GM18511 (cell line): ENCODE results near the gene MEIS1.

ENCODE experiments used
- ATAC-seq: cut with Tn5 transposase; IDR thresholded peaks from one replicate; pipeline ENCODE4 v1.9.1; 2021; ENCODE audit warnings: mild to moderate bottlenecking, moderate library complexity; ENCODE audit not compliant: unreplicated experiment

The MEIS1 gene

DNA sequence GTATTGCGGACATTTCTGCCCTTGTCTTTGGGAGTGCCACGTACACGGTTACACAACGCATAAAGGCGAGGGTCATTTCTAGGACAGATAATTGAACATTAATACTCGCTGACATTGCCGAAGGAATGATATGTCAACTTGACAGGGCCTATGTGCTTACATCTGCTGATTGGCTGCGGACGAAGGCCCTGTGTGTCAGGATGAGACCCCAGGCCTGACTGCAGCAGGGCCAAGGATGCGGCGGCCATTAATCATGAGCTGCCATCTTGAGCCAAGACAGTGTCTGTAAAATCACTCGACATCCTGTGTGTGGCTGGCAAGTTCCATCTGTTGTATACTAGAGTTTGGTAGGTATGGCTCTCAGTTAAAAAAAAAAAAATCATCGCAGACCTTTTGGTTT is 96.6 kb downstream of the MEIS1 start:
- ATAC-seq = no peak

DNA sequence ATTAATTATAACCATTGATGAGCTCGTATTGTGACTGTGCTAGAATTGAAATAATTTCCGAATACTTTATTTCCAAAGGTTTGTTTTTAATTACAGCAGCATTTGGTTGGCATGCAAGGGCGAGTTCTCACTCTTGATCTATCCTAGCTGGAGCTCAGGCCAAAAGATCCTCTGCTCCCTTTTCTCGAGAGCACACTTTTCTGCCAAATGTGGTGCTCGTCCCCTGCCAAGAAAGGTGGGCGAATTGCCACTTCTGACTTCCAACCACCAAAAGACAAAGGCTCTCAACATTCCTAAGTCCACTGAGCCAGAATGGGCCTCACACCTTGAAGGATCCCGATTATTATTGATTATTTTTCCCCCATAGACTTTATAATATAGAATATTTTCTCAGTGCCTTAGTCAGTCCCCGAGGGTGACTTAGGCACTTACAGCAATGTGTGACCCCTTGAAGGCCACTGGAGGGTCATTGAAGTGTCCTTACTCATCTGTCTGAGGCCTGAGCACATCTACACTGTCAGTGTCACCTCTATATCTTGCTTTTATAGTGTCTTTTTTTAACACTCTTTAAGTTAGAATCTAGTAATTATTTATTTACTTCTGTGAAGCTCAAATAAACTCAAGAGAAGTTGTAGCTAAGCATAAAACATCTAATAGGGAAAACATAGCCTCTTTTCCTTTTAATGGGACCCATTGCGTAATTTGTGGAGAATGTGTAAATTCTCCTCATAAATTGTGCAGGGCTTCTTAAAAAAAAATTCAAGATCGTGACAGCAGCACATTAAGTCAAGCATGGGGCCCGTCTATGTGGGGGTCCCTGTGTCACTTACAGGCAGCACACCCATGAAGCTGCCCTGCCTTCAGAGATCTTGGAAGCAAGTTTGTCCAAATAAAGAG is 98.3 kb downstream of the MEIS1 start:
- ATAC-seq = no peak

DNA sequence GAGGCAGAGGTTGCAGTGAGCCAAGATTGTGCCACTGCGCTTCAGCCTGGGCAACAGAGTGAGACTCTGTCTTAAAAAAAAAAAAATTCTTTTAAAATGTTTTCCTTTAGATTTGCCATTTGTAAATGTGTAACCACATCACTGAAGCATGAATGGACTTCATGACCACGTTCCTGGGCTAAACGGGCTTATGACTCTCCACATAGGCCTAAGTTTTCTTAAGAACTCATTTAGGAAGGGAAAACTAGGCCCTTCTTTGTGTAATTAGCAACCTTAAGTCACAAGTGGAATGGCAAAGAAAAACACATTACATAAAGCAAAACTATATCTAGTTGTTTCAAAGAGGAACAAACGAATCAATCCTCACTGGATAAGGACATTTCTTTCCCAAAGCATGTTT is 99.5 kb downstream of the MEIS1 start:
- ATAC-seq = no peak

DNA sequence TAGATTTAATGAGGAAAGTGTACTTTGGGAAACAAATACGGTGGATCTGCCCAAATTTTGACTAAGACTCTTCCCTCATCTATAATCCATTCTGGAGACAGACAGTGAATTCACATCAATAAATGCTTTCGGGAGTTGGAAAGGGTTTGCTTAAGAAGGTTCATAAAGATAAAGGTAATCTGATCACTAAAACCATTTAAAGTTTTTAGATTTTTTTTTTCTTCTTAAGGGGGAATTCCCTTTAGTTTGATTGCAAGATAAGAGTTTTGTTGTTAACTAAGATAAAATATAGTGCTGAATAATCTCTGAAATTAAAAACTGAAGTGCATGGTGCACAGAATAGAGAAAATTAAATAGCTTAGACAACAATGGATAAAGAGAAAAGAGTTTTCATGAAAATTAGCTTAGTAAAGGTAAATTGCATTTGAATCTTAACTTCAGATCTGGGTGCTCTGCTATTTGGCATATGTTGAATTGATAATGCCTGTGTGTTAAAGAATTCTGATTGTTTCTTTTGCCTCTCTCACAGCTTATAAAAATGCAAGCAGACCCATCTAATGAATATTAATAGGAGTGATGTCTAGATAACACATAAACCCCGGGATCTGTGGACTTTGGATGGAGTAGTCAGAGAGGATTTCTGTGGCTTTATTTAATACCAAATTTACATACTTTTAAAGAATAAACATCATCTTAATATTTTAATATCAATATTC is 100.8 kb downstream of the MEIS1 start:
- ATAC-seq = no peak

DNA sequence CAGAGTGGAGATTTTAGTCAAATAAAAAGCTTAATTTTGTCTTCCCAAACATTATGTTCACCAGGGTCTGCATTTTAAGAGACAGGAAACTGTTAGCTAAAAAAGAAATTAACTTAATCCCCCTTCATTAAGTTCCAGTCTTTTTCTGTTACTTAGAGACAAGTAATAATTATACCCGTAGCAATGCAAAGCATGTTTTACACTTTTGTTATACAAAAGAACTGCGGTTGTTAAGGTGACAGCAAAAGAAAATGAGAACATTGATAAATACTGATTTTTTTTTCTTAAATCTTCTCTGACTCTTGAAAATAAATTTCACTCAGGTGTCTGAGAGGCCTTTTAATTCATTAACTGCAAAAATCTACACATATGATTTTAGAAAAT is 101.4 kb downstream of the MEIS1 start:
- no peak for ATAC-seq

DNA sequence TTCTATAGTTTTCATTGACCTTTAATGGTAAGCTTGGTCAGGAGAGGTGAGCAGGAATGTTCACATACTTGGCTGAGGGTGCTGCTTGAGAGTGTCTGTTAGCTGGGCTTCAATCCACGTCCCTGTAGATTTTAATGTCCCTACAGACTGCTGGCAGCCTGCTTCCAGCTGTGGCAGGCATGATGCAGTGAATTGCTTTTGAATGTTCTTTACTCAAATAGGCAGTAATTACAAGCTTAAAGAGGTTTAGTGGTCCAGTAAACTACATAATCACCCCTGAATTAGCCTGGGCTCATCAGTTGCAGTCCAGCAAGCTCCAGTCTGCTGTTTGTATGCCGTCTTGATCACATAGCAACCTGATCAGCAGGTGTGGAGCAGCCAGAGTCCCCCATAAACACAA is 102.1 kb downstream of the MEIS1 start:
- ATAC-seq = no peak

DNA sequence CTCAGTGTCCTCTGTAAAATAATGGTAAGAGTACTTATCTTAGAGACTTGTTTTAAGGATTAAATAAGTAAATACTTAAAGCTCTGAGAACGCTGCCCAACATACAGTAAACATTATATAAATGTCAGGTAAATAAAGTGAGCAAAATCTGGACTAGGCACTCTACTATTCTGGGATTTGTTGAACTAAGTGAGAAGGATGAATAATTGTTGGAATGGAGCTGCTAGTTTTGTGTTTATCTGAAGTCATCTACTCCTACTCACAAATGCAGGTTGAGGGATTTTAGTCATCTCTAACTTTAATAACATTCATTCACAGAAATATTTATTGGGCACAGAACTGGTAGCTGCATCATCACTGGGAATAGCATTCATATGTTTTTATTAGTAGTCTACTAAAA is 103.4 kb downstream of the MEIS1 start:
- ATAC-seq = no peak

DNA sequence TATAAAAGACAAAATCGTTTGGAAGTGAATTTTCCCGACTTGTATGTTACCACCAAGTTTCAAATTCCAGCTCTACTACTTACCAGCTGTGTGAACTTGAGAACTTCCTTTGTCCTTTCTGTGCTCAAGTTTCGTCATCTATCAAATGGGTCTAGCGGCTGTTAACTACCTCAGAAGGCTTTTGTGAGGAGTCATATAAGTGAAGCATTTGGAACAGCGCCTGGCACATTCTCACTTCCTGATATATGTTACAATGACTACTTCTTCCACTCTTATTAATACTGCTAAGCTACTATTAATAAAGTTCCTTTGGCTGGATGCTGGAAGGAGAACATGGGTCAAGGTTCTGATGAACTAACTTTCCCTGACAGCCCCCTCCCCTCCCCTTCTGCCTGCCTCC is 104.5 kb downstream of the MEIS1 start:
- no peak for ATAC-seq

DNA sequence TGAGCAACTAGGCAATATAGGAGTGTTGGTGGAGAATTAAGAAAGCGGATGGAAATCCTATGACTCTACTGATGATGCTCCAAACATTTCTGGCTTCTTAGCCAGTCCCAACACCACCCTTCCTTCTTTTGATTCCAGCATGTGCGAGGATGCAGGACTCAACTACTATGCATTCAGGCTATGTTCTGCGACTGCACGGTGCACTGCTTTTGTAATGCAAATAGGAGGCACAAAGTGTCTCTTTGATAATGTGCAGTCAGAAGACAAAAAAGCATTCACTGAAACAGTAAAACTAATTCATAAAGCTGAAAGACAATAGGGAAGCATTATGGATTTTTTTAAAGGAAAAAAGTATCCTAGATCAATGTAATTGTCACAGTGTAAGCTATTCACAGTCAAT is 106.7 kb downstream of the MEIS1 start:
- no peak for ATAC-seq

DNA sequence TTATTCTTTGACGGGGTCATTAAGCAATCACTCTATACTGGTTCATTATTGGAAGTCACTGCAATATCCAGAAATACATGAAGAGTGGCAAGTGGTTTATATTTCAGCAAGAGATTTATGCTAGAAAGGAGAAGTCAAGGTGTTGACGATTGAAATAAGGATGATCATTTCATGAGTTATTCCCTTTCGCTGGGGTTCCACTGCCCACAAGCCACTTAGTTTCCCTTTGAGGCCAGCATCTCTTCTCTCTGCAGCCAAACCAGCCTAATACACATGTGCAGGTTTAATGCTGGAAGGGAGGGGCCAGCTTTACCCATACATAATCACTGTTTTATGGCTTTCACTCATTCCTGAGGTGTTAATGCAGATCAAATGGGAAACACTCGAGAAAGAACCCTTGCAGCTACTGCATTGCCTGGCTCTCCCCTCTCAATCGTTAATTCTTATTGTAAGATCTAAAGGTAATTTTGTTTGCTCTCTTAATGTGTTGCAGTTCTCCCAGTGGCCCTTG is 108.4 kb downstream of the MEIS1 start:
- ATAC-seq = no peak

DNA sequence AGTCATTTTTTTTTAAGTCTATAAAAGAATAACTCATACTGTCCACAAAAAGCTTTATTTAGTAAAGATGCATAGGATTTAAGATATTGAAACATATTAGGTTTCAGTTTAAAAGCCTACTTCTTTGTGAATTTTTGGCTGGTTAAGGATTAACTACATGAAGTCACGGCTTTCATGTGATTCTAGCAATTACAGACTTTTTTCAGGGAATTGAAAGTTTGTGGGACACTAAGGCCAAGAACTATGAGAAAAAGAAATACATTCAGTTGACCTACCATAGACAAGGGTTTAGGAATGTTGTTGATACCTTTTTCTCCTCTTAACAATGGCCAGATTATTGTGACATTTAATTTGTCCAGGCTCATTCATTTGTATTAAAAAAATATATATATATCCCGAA is 109.3 kb downstream of the MEIS1 start:
- no peak for ATAC-seq

DNA sequence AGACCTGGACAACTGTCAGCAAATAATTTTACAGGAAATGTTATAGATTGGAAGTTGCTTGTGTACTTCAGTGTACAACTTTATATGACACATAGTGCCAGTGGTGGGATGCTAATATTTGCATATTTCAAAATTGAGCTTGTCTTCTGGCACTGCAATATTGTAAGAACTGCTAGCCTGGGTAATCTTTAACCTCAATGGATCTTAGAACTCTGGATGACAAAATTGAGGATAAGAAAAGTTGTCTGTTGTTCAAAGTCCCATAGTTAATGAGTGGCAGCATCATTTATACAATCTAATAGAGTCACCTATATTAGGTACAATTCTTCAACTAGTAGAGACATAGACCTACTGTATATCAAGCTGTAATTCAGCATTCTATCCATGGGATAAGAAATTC is 110.3 kb downstream of the MEIS1 start:
- ATAC-seq = no peak

DNA sequence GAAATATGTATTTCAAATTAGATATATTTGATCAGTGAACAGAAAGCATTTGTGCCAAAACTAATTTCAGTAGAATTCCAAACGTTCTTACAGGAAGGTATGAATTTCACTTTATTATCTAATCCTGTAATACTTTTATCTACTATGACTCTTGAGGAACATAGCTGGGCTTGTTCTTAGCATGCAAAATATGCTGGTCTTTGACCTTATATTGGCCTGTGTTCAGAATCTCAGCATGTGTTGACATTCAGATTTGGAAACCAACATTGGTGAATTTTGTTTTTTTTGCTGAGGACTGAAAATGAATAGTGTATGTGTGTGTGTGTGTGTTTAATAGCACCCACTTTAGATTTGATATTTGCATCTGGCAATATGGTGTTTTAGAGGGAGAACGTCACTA is 112.2 kb downstream of the MEIS1 start:
- no peak for ATAC-seq

DNA sequence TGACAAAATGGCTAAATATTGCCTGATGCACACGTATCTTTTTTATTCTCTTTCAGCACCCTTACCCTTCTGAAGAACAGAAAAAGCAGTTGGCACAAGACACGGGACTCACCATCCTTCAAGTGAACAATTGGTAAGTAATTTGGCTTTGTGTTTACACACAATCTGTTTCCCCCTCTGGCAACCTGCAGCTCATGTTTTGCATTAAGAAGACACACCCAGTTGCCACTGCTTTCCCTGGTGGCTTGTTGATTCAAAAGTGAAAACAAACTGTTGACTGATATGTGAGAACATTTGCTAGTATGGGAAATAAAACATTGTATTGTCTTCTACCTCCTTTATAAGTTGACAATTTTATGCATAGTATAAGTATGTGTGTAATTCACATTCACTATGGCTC is 113.0 kb downstream of the MEIS1 start:
- no peak for ATAC-seq

DNA sequence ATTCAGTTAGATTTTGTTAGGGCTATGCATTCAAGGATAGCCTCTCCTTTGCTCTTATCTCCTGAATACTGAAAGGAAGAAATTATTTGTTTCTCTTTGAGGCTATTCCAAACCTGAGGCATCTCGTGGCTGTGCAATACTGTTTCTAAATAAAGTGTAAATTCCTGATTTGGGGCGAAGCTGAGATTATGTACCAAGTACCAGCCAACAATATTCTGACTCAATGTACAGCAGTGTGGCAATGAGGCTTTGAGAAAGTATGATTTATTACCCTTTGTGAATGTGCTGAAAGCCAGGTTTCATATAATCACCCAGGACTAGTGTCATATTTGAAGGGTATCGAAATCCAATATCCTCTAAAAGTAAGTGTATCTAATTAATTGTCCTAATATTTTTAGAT is 113.5 kb downstream of the MEIS1 start:
- ATAC-seq = no peak

DNA sequence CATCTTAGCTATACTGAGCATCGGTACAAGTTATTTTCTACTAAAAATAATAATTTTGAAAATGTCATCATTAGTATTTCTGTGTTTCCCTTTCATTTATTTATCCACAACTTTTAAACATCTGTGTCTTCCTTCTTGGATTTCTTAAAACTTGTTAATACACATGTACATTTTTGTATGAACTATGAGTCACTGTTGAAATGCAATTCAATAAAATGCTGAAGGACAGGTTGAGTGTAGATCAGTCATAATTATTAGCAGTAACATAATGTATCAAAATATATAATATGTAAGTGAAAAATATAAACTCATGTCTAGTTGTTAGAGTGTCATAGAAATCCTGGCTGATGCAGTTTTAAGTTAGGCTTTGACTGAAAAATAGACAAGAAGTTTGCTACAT is 115.9 kb downstream of the MEIS1 start:
- no peak for ATAC-seq

DNA sequence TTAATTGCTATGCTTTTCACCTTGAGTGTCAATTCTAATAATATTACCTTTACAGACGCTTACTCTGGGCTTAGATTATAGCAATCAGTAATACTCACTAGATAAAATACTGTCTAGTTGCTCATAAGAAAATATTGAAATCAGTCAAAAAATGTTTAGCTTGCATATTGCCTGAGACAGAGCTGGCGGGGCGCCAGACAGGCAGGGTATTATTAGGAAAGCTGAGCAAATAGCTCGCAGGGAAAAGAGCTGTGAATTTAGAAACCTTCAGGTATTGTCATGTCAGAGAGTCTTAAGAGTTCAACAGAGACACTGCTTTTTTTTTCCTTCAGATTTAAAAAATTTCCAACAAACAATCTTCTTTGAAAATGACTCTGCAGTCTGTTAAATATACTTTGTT is 118.4 kb downstream of the MEIS1 start:
- no peak for ATAC-seq

DNA sequence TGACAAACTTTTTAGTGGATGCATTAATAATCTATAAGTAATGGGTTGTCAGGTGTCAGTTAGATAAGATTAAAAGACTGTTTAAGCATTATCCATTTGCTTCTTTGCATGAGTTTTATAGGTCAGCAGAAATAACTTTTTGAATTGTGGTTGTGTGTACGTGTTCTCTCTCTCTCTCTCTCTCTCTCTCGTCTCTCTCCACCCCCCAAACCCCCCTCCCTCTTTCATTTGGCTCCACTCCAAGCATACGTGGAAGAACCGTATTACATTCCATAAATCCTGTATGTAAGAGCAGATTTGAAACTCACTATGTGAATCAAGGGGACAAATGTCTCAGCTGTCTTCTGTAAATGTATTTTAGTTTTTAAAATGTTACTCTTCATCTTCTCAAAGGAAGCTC is 120.2 kb downstream of the MEIS1 start:
- ATAC-seq = no peak

DNA sequence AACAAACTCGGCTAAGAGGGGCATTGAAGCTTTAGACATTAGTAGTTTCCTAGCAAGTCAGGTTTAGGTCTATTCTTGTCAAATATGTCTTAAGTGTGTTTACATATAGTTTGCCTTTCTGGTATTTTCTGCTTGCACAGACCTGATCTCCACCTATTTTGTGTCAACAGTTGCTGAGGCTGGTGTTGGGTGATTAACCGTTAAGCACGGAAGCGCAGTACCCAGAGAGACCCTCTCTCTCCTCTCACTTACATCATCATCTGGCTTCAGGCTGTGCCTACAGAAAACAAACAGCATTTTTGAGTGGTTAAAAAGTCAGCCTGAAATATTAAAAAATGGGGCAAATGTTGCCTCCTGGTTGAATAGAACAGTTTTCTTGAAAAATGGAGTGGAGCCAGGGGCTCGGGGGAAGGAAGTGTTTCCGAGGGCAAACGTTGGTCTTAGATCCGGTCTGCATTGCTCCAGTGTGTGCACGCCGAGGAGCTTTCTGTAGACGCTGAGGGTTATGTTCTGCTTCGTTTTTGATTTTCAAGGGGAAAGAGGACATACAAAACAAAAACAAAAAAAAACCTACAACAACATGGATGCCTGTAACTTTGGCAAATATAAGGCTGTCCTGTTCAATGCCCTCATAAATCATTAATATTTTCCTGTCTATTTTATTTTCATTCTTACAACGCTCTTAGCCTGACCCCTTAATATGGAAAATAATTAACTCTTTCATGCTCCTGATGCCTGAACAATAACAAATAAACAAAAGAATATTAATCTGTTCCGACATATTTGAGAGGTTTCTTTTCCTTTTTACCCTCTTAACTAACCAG is 120.8 kb downstream of the MEIS1 start:
- no peak for ATAC-seq

DNA sequence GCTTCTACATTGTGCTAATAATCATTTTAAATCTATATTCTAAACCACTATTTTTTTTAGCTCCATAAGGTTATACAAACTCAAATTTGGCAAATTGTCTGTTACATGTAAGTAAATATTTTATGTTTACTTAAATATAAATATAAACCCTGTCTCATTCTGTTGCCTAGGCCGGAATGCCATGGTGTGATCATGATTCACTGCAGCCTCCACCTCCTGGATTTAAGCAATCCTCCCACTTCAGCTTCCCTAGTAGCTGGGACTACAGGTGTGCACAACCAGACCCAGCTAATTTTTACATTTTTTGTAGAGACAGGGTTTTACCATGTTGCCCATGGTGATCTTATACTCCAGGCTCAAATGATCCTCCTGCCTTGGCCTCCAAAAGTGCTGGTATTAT is 124.7 kb downstream of the MEIS1 start:
- no peak for ATAC-seq

DNA sequence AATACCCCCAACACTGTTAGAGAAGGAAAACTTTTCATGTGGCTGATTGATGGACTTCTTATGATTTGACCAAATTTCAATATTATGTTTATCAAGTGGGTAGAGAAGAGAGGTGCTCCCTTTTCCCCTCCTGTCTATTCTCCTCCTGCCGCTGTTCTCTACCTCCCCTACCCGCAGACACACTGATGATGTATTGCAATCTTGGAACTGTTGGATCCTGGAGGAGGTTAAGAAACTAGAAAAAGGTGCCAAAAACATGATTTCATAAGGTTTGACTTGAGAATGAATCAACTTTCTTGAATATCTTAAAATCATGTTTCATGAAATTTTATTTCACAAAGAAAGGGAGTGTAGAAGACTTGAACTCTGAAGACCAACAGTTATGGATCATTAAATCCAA is 125.8 kb downstream of the MEIS1 start:
- ATAC-seq = no peak
